Ovary (tissue), 9 donors: Measurements from ENCODE around the gene IGFBP2. TPM values are rescaled to one million over a fixed set of nuclear protein-coding genes. Genes with fewer than 3 reads are reported as not detected.

Experiments used
- DNase-seq, 5 donors: peaks; one replicate each; pipeline ENCODE4 v3.0.0-alpha.2; 2019 to 2020
- H3K27ac ChIP-seq, 2 donors: fragments of 200-600 bp; one replicate each; pipeline versions ENCODE4 v1.5.1 to v1.8.0; 2019 to 2022
- H3K27me3 ChIP-seq: fragments of 200-600 bp; one replicate; pipeline ENCODE4 v1.8.0; 2022
- H3K36me3 ChIP-seq: fragments of 200-600 bp; sonication (generic); one replicate; pipeline ENCODE4 v1.5.1; 2019
- H3K4me1 ChIP-seq: one replicate; pipeline ENCODE4 v1.8.1; 2013; ENCODE audit warnings: mild to moderate bottlenecking, moderate library complexity; ENCODE audit not compliant: insufficient read depth
- H3K4me3 ChIP-seq: fragments of 200-600 bp; sonication (generic); one replicate; pipeline ENCODE4 v1.5.1; 2017
- H3K9me3 ChIP-seq, 2 donors: fragments of 200-600 bp in 1 of 2; sonication (generic) in 1 of 2; one replicate each; pipeline versions ENCODE4 v1.5.1 to v1.8.1; 2013 to 2019; ENCODE audit warnings: mild to moderate bottlenecking in 1 of 2, moderate library complexity in 1 of 2
- CTCF ChIP-seq, 3 donors: fragments of 450-650 bp in 2 of 3; fragments of 200-600 bp in 1 of 3; IDR thresholded peaks; one replicate each; pipeline versions ENCODE4 v1.5.1 to v1.8.0; 2016 to 2022; ENCODE audit warnings: antibody characterized with exemption in 3 of 3, mild to moderate bottlenecking in 1 of 3
- EP300 ChIP-seq: sonication (generic); formaldehyde crosslinking; IDR thresholded peaks from one replicate; pipeline ENCODE4 v1.6.1; 2017; ENCODE audit warnings: antibody characterized with exemption
- POLR2A ChIP-seq: fragments of 450-650 bp; IDR thresholded peaks from one replicate; pipeline ENCODE4 v1.6.1; 2017; ENCODE audit warnings: antibody characterized with exemption, mild to moderate bottlenecking, moderate library complexity
- WGBS, 3 donors: extraction: QIAGEN DNeasy Blood & Tissue Kit in 1 of 3; methylation state at CpG; one replicate each; pipeline versions ENCODE4 v1.1.5 to v1.1.7; 2013 to 2017; 5-methylcytosine and 5-hydroxymethylcytosine counted together
- intact Hi-C, 4 donors: fragments of 100-400 bp; cut with DNase I; formaldehyde crosslinking; loops; one replicate each; pipeline versions ENCODE4 v1.11.0 to v1.15.1; 2022 to 2023
- polyA plus RNA-seq, 2 donors: library from polyadenylated mRNA; stranded (reverse); fragments of 200-250 nt in 1 of 2; fragments of 350-450 nt in 1 of 2; fragmentation: Illumina TruSeq in 1 of 2; extraction: RNeasy Lipid Tissue Mini Kit (QIAGEN cat#74804) in 1 of 2; gene quantifications; one replicate each; pipeline ENCODE4 v1.2.3, GENCODE V29; 2013 to 2014
- total RNA-seq, 7 donors: library from RNA; depleted of rRNA in 2 of 7; stranded (reverse); fragments of >200 nt in 2 of 7; fragmentation: NEBNext Ultra II Directional in 3 of 7; extraction: Animal tissue kit (Norgen Biotek cat#: 25700) in 3 of 7; gene quantifications; one replicate each; pipeline versions ENCODE4 v1.1.0 to v1.2.4, GENCODE V29; 2016 to 2023
- donor health status: DM: no; HTN: no; CAD: no; lungs with moderate emphysema.
- donor health status: DM: no; HTN: no; CAD: no.
- donor health status: Bipolar disorder and iron deficiency.
- donor health status: DM: yes; HTN: yes; CAD: no.
- donor health status: DM: no; HTN: no; CAD: no.
- donor health status: DM: yes; HTN: yes; CAD: no.

The IGFBP2 gene
- total and polyA plus RNA-seq, 9 donors = 47.2 to 333 (median 165) TPM

- Histone ChIP-seq H3K4me1 (peaks cover 2% of the 10 kb centered on the region), H3K27me3 (no peaks in the 10 kb centered on the region), H3K4me3 (no peak overlapping the region), H3K9me3 (no peaks in the 10 kb centered on the region), H3K36me3 (no peaks in the 10 kb centered on the region), H3K27ac (no peak overlapping the region)
- TF ChIP-seq POLR2A (no peak), CTCF (IDR thresholded peaks at IDR 0.05) (no peak), EP300 (no peak)
- intact Hi-C loops = loop anchor here in 1 of 4 donors (10.0 kb wide), 1 partner anchor 1081 kb away; no protein-coding TSS in a partner anchor
- peak in 3 of 5 donors; percentile 53 to 60 (median 53) for DNase-seq
- WGBS, 3 donors = 66 to 75% (median 72%) methylated on average over 9 of the region's 9 CpGs
Observed at GRCh38 chr2:216673609-216674008, 40.4 kb downstream of the IGFBP2 start.

GRCh38 chr2:216674376-216674775 is 41.2 kb downstream of the IGFBP2 start:
- peaks cover 2% of the 10 kb centered on the region for H3K4me1 ChIP-seq
- 74 to 81% (median 77%) methylated on average over 9 of the region's 9 CpGs for WGBS, 3 donors
- H3K27ac ChIP-seq = no peak overlapping the region
- no peaks in the 10 kb centered on the region for H3K36me3 ChIP-seq
- H3K27me3 ChIP-seq = no peaks in the 10 kb centered on the region
- TF ChIP-seq POLR2A (no peak), CTCF (IDR thresholded peaks at IDR 0.05) (no peak), EP300 (no peak)
- H3K4me3 ChIP-seq = no peak overlapping the region
- no peaks in the 10 kb centered on the region for H3K9me3 ChIP-seq
- DNase-seq = peak in 3 of 5 donors; percentile 52 to 72 (median 57)
- intact Hi-C loops = loop anchor here in 1 of 4 donors (10.0 kb wide), 1 partner anchor 1080 kb away; no protein-coding TSS in a partner anchor

- no peaks in the 10 kb centered on the region for H3K4me1 ChIP-seq
- no peaks in the 10 kb centered on the region for H3K36me3 ChIP-seq
- H3K27ac ChIP-seq = no peak overlapping the region
- H3K9me3 ChIP-seq = no peaks in the 10 kb centered on the region
- H3K27me3 ChIP-seq = no peaks in the 10 kb centered on the region
- H3K4me3 ChIP-seq = no peak overlapping the region
- TF ChIP-seq POLR2A = no peak
- no peak for TF ChIP-seq CTCF (IDR thresholded peaks at IDR 0.05)
- no peak for TF ChIP-seq EP300
- peak in 2 of 5 donors; percentile 34 to 47 for DNase-seq
- intact Hi-C loops = loop anchor here in 1 of 4 donors (10.0 kb wide), 1 partner anchor 1078 kb away; no protein-coding TSS in a partner anchor
- 73 to 81% (median 76%) methylated on average over 17 of the region's 17 CpGs for WGBS, 3 donors
Observed at GRCh38 chr2:216676630-216677029, 43.4 kb downstream of the IGFBP2 start.

- no peak for TF ChIP-seq EP300
- TF ChIP-seq CTCF (IDR thresholded peaks at IDR 0.05) = no peak
- 83 to 87% (median 85%) methylated on average over 9 of the region's 9 CpGs for WGBS, 3 donors
- no peaks in the 10 kb centered on the region for H3K9me3 ChIP-seq
- H3K27me3 ChIP-seq = no peaks in the 10 kb centered on the region
- H3K36me3 ChIP-seq = no peaks in the 10 kb centered on the region
- no peaks in the 10 kb centered on the region for H3K4me1 ChIP-seq
- peak in 1 of 5 donors; percentile 34 for DNase-seq
- H3K4me3 ChIP-seq = no peak overlapping the region
- intact Hi-C loops = loop anchor here in 1 of 4 donors (10.0 kb wide), 1 partner anchor 1077 kb away; no protein-coding TSS in a partner anchor
- no peak overlapping the region for H3K27ac ChIP-seq
Observed at GRCh38 chr2:216677439-216678097, 44.3 kb downstream of the IGFBP2 start.
